Skin epidermis (tissue), 12 donors: ENCODE measurements around the gene PLA2G2A.
"Not testable (repeated sequence)": the region's sequence is repeated elsewhere in the genome, so short reads cannot be mapped to it uniquely, and the experiment has no call there.

Source experiments
- H3K27ac ChIP-seq, 21 experiments: fragments of 200-600 bp; sonication (generic) in 11 of 21; one replicate each; pipeline ENCODE4 v1.5.0; 2020; ENCODE audit warnings: mild to moderate bottlenecking in 3 of 21, inconsistent platforms in 2 of 21, moderate library complexity in 2 of 21
- H3K4me3 ChIP-seq, 7 experiments: fragments of 200-600 bp; sonication (generic) in 2 of 7; one replicate each; pipeline ENCODE4 v1.5.0; 2020; ENCODE audit warnings: inconsistent platforms in 2 of 7, mild to moderate bottlenecking in 2 of 7, moderate library complexity in 1 of 7

The PLA2G2A gene

GRCh38 chr1:19979494-19979977 lies at the start of gene PLA2G2A:
TSS of gene PLA2G2A (minus strand) at chr1:19979618. CDS start at chr1:19978773, 845 bp downstream.
- H3K4me3 ChIP-seq: no peak within 1 kb of the TSS

GRCh38 chr1:20028726-20029125 lies 49.3 kb upstream of the PLA2G2A start:
- Histone ChIP-seq H3K4me3 (no peak overlapping the region), H3K27ac (no peak overlapping the region)

More at GRCh38 chr1:19979494-19979977, at the start of gene PLA2G2A:
- peak within 1 kb of the TSS in 5 of 21 experiments; percentile 11 to 64 (median 45) for H3K27ac ChIP-seq

- no peak overlapping the region for H3K27ac ChIP-seq
- H3K4me3 ChIP-seq: no peak overlapping the region
Measured at GRCh38 chr1:20028125-20028524, 48.7 kb upstream of the PLA2G2A start.

GRCh38 chr1:20017741-20018140 lies 38.3 kb upstream of the PLA2G2A start:
- Histone ChIP-seq H3K4me3 (no peak overlapping the region), H3K27ac (no peak overlapping the region)

- Histone ChIP-seq H3K27ac (no peak overlapping the region), H3K4me3 (no peak overlapping the region)
Measured at GRCh38 chr1:20014153-20014552, 34.7 kb upstream of the PLA2G2A start.

- H3K27ac ChIP-seq: no peak overlapping the region
- H3K4me3 ChIP-seq: no peak overlapping the region
Measured at GRCh38 chr1:20010016-20010415, 30.6 kb upstream of the PLA2G2A start.

GRCh38 chr1:20009212-20009611 lies 29.8 kb upstream of the PLA2G2A start:
- Histone ChIP-seq H3K27ac (peak overlapping the region in 5 of 21 experiments; percentile 4 to 38 (median 22)), H3K4me3 (no peak overlapping the region)

- Histone ChIP-seq H3K27ac (peak overlapping the region in 4 of 21 experiments; percentile 4 to 73 (median 44)), H3K4me3 (no peak overlapping the region)
Measured at GRCh38 chr1:20008391-20008841, 29.0 kb upstream of the PLA2G2A start.

GRCh38 chr1:19998823-19999222 lies 19.4 kb upstream of the PLA2G2A start:
- not testable (repeated sequence) for H3K4me3 ChIP-seq
- peak overlapping the region in 1 of 21 experiments; percentile 62 for H3K27ac ChIP-seq

- no peak overlapping the region for H3K27ac ChIP-seq
- H3K4me3 ChIP-seq: no peak overlapping the region
Measured at GRCh38 chr1:19990689-19991088, 11.3 kb upstream of the PLA2G2A start.

- not testable (repeated sequence) for H3K27ac ChIP-seq, H3K4me3 ChIP-seq
Measured at GRCh38 chr1:19990182-19990582, 10.8 kb upstream of the PLA2G2A start.

GRCh38 chr1:19988267-19989006 lies 9.0 kb upstream of the PLA2G2A start:
- Histone ChIP-seq H3K4me3 (no peak overlapping the region), H3K27ac (peak overlapping the region in 3 of 21 experiments; percentile 5 to 29 (median 21))

GRCh38 chr1:19987719-19988118 lies 8.3 kb upstream of the PLA2G2A start:
- no peak overlapping the region for H3K27ac ChIP-seq

GRCh38 chr1:19984409-19985016 lies 5.1 kb upstream of the PLA2G2A start:
- not testable (repeated sequence) for H3K27ac ChIP-seq, H3K4me3 ChIP-seq

More at GRCh38 chr1:19987719-19988118, 8.3 kb upstream of the PLA2G2A start:
- no peak overlapping the region for H3K4me3 ChIP-seq

GRCh38 chr1:19981507-19982312 lies 2.3 kb upstream of the PLA2G2A start:
- no peak overlapping the region for H3K4me3 ChIP-seq

GRCh38 chr1:19981170-19981506 lies 1.7 kb upstream of the PLA2G2A start:
- Histone ChIP-seq H3K27ac (peak overlapping the region in 3 of 21 experiments; percentile 22 to 43 (median 35)), H3K4me3 (no peak overlapping the region)

More at GRCh38 chr1:19981507-19982312, 2.3 kb upstream of the PLA2G2A start:
- peak overlapping the region in 3 of 21 experiments; percentile 22 to 43 (median 35) for H3K27ac ChIP-seq

- no peak overlapping the region for H3K4me3 ChIP-seq
- H3K27ac ChIP-seq: peak overlapping the region in 4 of 21 experiments; percentile 34 to 49 (median 39)
Measured at GRCh38 chr1:19980314-19980713, 896 bp upstream of the PLA2G2A start.

GRCh38 chr1:19978143-19978542 lies 1.3 kb downstream of the PLA2G2A start:
- H3K27ac ChIP-seq: peak overlapping the region in 3 of 21 experiments; percentile 14 to 64 (median 45)
- H3K4me3 ChIP-seq: no peak overlapping the region

- no peak overlapping the region for H3K4me3 ChIP-seq
- no peak overlapping the region for H3K27ac ChIP-seq
Measured at GRCh38 chr1:19976317-19977003, 3.0 kb downstream of the PLA2G2A start.
